ENCODE measurements around the gene GBA2. TPM values are rescaled to one million over a fixed set of nuclear protein-coding genes. Genes with fewer than 3 reads are reported as not detected.
A peak's percentile ranks its signal among the peaks of the same experiment; 100 is the strongest.

The GBA2 gene
- total and polyA plus RNA-seq, 11 donors, result 52.1 to 96.2 (median 65.5) TPM

DNA sequence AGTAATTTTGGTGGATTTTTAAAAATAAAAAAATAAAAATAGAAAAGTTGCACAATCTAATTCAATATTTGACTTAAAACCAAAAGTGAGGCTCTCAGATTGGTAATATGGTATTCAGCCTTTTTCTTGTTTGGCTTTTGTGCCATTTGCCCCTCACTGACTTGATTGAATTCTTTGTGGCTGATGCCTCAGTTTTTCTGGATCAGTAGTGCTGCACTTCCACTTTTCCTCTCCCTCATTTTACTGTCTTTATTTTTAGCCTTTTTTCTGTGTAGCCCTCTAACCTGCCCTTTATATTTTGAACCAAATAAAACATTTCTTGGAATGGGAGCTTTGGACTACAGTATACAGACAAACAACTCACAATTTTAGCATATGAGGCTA lies 8.9 kb upstream of the GBA2 start:
- Histone ChIP-seq H3K27me3 (no peaks in the 10 kb centered on the region), H3K4me1 (peaks cover 0 to 38% (median 26%) of the 10 kb centered on the region in 12 donors), H3K4me3 (peak overlapping the region in 8 of 12 donors; percentile 58 to 67 (median 64)), H3K27ac (peak overlapping the region in 10 of 12 donors; percentile 75 to 95 (median 90)), H3K9me3 (no peaks in the 10 kb centered on the region), H3K36me3 (peaks cover 0 to 26% (median 22%) of the 10 kb centered on the region in 9 donors)
- no peak for ATAC-seq
- DNase-seq, result no peak
- intact Hi-C loops (cut with DNase I), result loop anchor here in 1 of 10 donors (10.0 kb wide), 1 partner anchor 57 kb away; the partner anchor contains the start of genes HINT2 and SPAG8
- TF ChIP-seq POLR2A (IDR thresholded peaks at IDR 0.05), result no peak

DNA sequence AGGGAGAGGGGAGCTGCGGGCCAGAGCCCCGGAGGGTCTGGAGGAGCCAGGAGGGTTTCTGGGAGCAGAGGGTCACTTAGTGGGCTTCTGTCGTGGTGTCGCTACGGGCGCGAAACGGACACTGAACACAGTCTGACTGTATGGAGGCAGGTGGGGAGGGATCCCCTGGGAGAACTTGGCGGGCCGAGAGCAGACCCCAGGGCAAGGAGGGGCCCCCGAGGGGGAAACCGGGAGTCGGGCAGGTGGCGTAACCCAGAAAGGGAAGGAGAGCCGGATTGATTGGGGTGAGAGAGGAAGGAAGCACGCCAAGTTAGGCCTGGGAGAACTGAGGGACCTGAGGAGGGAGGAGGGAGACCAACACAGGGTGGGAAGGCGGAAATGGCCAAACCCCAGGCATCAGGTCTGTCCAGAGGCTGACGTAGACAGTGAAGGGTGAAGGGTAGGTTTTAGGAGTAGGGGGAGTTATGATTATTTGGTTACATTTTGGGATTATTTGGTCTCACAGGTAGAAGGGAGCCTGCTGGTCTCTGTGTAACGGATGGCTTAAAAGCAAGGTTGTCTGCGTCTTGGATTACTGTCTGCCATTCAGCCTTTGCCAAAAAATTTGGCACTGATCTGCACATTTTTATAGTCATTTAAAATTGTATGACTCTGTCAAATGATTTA lies 8.3 kb upstream of the GBA2 start:
- WGBS, 4 donors, result 1 to 3% (median 2%) methylated on average over 20 of the region's 20 CpGs
- peaks cover 0 to 31% (median 28%) of the 10 kb centered on the region in 9 donors for H3K36me3 ChIP-seq
- DNase-seq (peak in 4 of 5 donors; percentile 48 to 66 (median 56)), ATAC-seq (peak; percentile 52 to 80 (median 66))
- H3K4me1 ChIP-seq, result peaks cover 0 to 38% (median 26%) of the 10 kb centered on the region in 12 donors
- TF ChIP-seq POLR2A (IDR thresholded peaks at IDR 0.05), result no peak
- TF ChIP-seq, protein P1, sequence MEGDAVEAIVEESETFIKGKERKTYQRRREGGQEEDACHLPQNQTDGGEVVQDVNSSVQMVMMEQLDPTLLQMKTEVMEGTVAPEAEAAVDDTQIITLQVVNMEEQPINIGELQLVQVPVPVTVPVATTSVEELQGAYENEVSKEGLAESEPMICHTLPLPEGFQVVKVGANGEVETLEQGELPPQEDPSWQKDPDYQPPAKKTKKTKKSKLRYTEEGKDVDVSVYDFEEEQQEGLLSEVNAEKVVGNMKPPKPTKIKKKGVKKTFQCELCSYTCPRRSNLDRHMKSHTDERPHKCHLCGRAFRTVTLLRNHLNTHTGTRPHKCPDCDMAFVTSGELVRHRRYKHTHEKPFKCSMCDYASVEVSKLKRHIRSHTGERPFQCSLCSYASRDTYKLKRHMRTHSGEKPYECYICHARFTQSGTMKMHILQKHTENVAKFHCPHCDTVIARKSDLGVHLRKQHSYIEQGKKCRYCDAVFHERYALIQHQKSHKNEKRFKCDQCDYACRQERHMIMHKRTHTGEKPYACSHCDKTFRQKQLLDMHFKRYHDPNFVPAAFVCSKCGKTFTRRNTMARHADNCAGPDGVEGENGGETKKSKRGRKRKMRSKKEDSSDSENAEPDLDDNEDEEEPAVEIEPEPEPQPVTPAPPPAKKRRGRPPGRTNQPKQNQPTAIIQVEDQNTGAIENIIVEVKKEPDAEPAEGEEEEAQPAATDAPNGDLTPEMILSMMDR (IDR thresholded peaks at IDR 0.05), result no peak
- H3K27me3 ChIP-seq, result no peaks in the 10 kb centered on the region
- H3K27ac ChIP-seq, result peak overlapping the region; percentile 75 to 95 (median 88)
- peak overlapping the region; percentile 30 to 67 (median 62) for H3K4me3 ChIP-seq
- intact Hi-C loops (cut with DNase I), result loop anchor here in 1 of 10 donors (10.0 kb wide), 1 partner anchor 57 kb away; the partner anchor contains the start of genes HINT2 and SPAG8
- H3K9me3 ChIP-seq, result no peaks in the 10 kb centered on the region

DNA sequence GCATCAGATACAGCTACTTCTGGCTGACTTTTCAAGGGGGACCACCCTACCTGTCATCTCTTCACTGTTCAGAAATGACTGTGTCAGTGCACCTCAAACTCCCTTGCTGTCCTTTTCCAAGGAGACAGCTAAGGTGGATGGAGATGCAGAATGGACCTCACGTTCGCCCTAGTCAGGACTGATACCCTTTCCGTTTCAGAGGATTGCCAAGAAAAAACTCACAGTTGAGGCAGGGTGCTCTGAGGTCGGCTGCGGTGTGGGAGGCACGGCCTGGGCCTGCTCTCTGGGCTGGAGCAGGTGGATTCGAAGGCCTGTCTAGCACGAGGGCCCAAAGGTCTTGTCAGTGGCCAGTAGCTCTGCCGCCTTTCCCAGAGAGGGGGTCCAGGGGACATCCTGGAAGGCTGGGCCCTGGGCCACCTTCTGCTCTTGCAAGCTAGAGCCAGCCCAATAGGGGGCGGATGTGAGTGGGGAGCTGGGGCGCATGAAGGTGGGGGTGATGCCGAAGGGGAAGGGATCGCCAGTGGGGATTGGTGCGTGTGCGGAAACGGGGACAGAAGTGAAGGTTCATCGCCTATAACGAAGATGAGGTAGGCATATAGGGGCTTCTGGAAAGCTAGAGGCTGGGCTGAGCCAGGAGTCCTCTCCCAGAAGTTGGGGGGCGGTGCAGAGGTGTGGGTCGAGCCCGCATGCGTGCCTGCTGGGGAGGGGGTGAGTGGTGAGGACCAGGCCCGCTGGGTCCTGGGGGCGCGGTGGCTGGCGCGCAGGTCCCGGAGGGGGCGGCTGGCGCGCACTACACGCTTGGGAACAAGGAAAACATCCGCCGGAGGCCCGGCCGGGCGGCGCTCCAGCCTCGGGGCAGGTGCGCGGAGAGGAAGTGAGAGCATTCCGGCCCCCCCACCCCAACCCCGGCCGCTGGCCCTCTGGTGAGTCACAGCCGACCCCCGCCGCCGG lies 7.5 kb upstream of the GBA2 start:
- DNase-seq, result peak; percentile 74 to 86 (median 84)
- WGBS, 4 donors, result 11 to 17% (median 13%) methylated on average over 38 to 48 of the region's 48 CpGs
- ATAC-seq, result peak; percentile 49 to 83 (median 74)
- H3K4me3 ChIP-seq, result peak overlapping the region; percentile 30 to 67 (median 62)
- intact Hi-C loops (cut with DNase I), result loop anchor here in 1 of 10 donors (10.0 kb wide), 1 partner anchor 58 kb away; the partner anchor contains the start of genes HINT2 and SPAG8
- peaks cover 0 to 39% (median 36%) of the 10 kb centered on the region in 9 donors for H3K36me3 ChIP-seq
- no peaks in the 10 kb centered on the region for H3K9me3 ChIP-seq
- peak overlapping the region; percentile 75 to 95 (median 88) for H3K27ac ChIP-seq
- H3K27me3 ChIP-seq, result no peaks in the 10 kb centered on the region
- peaks cover 0 to 38% (median 26%) of the 10 kb centered on the region in 12 donors for H3K4me1 ChIP-seq
- TF ChIP-seq, protein P1 (IDR thresholded peaks at IDR 0.05), result peak; percentile 28 to 69 (median 58)
- TF ChIP-seq POLR2A (IDR thresholded peaks at IDR 0.05), result no peak

DNA sequence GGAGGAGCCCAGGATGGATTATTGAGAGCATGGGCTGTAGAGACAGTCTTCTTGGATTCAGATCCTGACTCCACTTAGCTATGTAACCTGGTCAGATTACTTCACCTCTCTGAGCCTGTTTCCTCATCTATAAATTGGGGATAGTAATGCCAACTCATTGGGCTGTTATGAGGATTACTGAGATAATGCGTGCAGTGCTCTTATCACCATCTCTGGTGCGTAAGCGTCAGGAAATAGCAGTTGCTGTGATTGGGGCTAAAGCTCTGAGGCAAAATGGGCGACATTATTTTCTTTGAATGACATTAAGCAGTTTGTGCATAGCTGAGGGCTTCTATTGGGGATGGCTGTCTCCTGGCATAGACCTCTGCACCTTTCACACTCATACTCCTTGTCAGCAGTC lies 6.0 kb upstream of the GBA2 start:
- H3K27ac ChIP-seq, result no peak overlapping the region
- DNase-seq (no peak), ATAC-seq (no peak)
- 75 to 96% (median 93%) methylated on average over 4 of the region's 4 CpGs for WGBS, 4 donors
- peaks cover 0 to 41% (median 31%) of the 10 kb centered on the region in 12 donors for H3K4me1 ChIP-seq
- H3K27me3 ChIP-seq, result no peaks in the 10 kb centered on the region
- H3K4me3 ChIP-seq, result no peak overlapping the region
- TF ChIP-seq, protein P1 (IDR thresholded peaks at IDR 0.05), result no peak
- no peak for TF ChIP-seq POLR2A (IDR thresholded peaks at IDR 0.05)
- intact Hi-C loops (cut with DNase I), result loop anchor here in 1 of 10 donors (10.0 kb wide), 1 partner anchor 60 kb away; the partner anchor contains the start of genes HINT2 and SPAG8
- H3K36me3 ChIP-seq, result peaks cover 0 to 52% (median 48%) of the 10 kb centered on the region in 9 donors
- no peaks in the 10 kb centered on the region for H3K9me3 ChIP-seq

Measured in heart left ventricle (tissue), 16 donors.